Amygdala (tissue), 56 donors: ENCODE results near the gene IZUMO1.
"Not testable (repeated sequence)": the region's sequence is repeated elsewhere in the genome, so short reads cannot be mapped to it uniquely, and the experiment has no call there.

Source experiments
- DNase-seq, 56 donors: peaks; one replicate each; lab custom pipeline; 2025; lab: John Stamatoyannopoulos, UW

The IZUMO1 gene

GRCh38 chr19:48715681-48716171, 31.0 kb downstream of the IZUMO1 start:
- DNase-seq = peak in 1 of 56 donors; percentile 27

- DNase-seq = peak in 1 of 56 donors; percentile 13
Observed at GRCh38 chr19:48714759-48715675, 31.7 kb downstream of the IZUMO1 start.

- DNase-seq = peak; percentile 86 to 100 (median 99)
Observed at GRCh38 chr19:48713864-48714755, 32.6 kb downstream of the IZUMO1 start.

GRCh38 chr19:48713041-48713863, 33.5 kb downstream of the IZUMO1 start:
- DNase-seq = peak in 4 of 56 donors; percentile 29 to 58 (median 46)

GRCh38 chr19:48711106-48711662, 35.5 kb downstream of the IZUMO1 start:
- no peak for DNase-seq

GRCh38 chr19:48708471-48708870, 38.2 kb downstream of the IZUMO1 start:
- DNase-seq = no peak

GRCh38 chr19:48705431-48705830, 41.3 kb downstream of the IZUMO1 start:
- DNase-seq = no peak

- no peak for DNase-seq
Observed at GRCh38 chr19:48703316-48703715, 43.4 kb downstream of the IZUMO1 start.

- DNase-seq = no peak
Observed at GRCh38 chr19:48702701-48703100, 44.0 kb downstream of the IZUMO1 start.

GRCh38 chr19:48698046-48698445, 48.7 kb downstream of the IZUMO1 start:
- DNase-seq = no peak

- no peak for DNase-seq
Observed at GRCh38 chr19:48696353-48697010, 50.2 kb downstream of the IZUMO1 start.

GRCh38 chr19:48695743-48696352, 50.9 kb downstream of the IZUMO1 start, which contains the start of gene FUT2:
FUT2 (plus strand) TSS chr19:48695971; CDS start chr19:48702957, 6,986 bp downstream.
- no peak for DNase-seq

GRCh38 chr19:48693629-48694028, 53.1 kb downstream of the IZUMO1 start:
- DNase-seq = not testable (repeated sequence)
